Measurements from ENCODE around the gene NAA38.
"Not testable (repeated sequence)": the region's sequence is repeated elsewhere in the genome, so short reads cannot be mapped to it uniquely, and the experiment has no call there.

Gene NAA38

GRCh38 chr17:7881276-7882054, 24.1 kb upstream of the NAA38 start:
- no peak for DNase-seq

- no peak for DNase-seq
Measured at GRCh38 chr17:7880076-7880868, 22.9 kb upstream of the NAA38 start.

- DNase-seq: no peak
Measured at GRCh38 chr17:7878234-7878633, 20.9 kb upstream of the NAA38 start.

- no peak for DNase-seq
Measured at GRCh38 chr17:7875804-7876370, 18.5 kb upstream of the NAA38 start.

- no peak for DNase-seq
Measured at GRCh38 chr17:7873051-7873450, 15.7 kb upstream of the NAA38 start.

- DNase-seq: no peak
Measured at GRCh38 chr17:7867881-7868329, 10.5 kb upstream of the NAA38 start.

GRCh38 chr17:7864995-7865650, 7.8 kb upstream of the NAA38 start:
- no peak for DNase-seq

- DNase-seq: not testable (repeated sequence)
Measured at GRCh38 chr17:7864384-7864783, 7.0 kb upstream of the NAA38 start.

GRCh38 chr17:7862692-7863437, 5.5 kb upstream of the NAA38 start:
- no peak for DNase-seq

GRCh38 chr17:7859028-7859427, 1.7 kb upstream of the NAA38 start:
- no peak for DNase-seq

- DNase-seq: peak; percentile 44
Measured at GRCh38 chr17:7858522-7858810, 1.1 kb upstream of the NAA38 start.

GRCh38 chr17:7857713-7858521, 558 bp upstream of the NAA38 start, which contains the start of gene CYB5D1:
TSS of gene CYB5D1 (plus strand) at chr17:7858003. CDS start at chr17:7858135, 132 bp downstream.
- peak; percentile 90 for DNase-seq

GRCh38 chr17:7856011-7856810, 1.1 kb downstream of the NAA38 start:
- no peak for DNase-seq

- no peak for DNase-seq
Measured at GRCh38 chr17:7855660-7856010, 1.7 kb downstream of the NAA38 start.

- no peak for DNase-seq
Measured at GRCh38 chr17:7854851-7855659, 2.3 kb downstream of the NAA38 start, which contains the start of gene TMEM88. TSS of gene TMEM88 (plus strand) at chr17:7855066. CDS start at chr17:7855075, 9 bp downstream.

- no peak for DNase-seq
Measured at GRCh38 chr17:7854078-7854777, 3.1 kb downstream of the NAA38 start.

- DNase-seq: no peak
Measured at GRCh38 chr17:7853691-7854038, 3.7 kb downstream of the NAA38 start.

- no peak for DNase-seq
Measured at GRCh38 chr17:7852919-7853690, 4.3 kb downstream of the NAA38 start.

- DNase-seq: no peak
Measured at GRCh38 chr17:7852262-7852670, 5.1 kb downstream of the NAA38 start.
